Activated CD4-positive, alpha-beta T cell treated with anti-CD3 and anti-CD28 coated beads for 24 hours (primary cell): ENCODE measurements around the gene TUBB2B.

Experiments used
- DNase-seq, 2 donors: peaks; one replicate each; pipeline ENCODE4 v3.0.0-alpha.2; 2020; ENCODE audit warnings: low read depth in 2 of 2

Gene TUBB2B

DNA sequence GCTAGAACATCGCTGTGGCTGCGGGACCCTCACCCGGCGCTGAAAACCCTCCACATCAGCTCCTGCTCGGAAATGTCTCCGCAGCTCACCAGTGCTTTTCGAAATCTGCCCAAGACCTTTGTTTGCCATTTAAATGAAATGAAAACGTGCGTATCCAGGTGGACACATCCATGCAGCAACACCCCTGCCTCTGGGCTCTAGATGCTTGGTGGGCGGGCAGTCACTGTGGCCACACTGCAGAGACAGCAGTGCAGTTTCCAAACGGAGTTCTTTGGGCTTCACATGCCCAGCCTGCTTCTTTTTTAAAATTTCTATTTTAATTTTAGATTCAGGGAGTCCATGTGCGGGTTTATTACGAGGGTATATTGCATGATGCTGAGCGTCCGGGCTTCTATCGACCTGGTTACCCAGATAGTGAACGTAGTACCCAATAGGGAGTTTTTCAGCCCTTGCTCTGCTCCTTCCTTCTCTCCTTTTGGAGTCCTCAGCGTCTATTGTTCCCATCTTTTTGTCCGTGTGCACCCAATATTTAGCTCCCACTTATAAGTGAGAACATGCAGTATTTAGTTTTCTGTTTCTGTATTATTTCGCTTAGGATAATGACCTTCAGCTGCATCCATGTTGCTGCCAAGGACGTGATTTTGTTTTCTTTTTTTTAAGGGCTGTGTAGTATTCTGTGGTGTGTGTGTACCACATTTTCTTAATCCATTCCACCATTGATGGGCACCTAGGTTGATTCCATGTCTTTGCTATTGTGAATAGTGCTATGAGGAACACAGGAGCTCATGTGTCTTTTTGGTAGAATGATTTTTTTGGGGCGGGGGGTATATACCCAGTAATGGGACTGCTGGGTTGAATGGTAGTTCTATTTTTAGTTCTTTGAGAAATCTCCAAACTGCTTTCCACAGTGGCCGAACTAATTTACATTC, 4.8 kb upstream of the TUBB2B start:
- DNase-seq, result no peak

DNA sequence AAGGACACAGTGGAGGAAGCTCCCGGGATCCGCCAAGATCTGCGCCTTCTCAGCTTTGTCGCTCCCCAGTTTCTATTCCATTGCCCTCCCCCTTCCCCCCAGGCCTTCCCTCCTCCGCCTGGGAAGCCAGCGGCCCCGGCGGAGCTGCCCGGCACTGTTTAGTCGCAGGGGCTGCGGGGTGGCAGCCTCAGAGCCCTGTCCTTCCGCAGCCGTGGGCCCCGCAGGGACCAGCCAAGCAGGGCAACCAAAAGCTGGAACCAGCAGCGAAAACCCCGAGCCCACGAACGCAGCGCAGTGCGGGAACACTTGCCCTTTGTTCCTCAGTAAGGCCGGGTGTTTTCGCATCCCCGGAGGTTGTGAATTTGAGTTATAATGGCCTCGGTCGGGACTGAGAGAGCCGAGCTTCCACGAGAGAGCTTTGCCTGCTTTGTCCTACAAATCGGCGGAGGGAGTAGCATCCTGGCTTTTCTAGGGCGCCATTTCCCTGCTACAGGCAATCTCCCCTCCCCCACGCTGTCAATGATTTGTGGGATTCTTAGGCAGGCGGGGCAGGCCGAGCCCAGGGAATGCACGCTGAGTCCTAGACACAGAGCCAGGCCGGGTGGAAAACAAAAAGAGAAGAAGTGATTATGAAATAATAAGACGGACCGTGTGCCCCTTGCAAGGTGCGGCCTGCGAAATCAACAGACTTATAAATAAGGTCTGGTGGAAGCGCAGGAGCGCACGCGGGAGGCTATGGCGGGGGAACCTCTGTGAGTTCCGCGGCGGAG, 4.0 kb upstream of the TUBB2B start:
- no peak for DNase-seq

GRCh38 chr6:3230900-3231246, 3.4 kb upstream of the TUBB2B start:
- no peak for DNase-seq

GRCh38 chr6:3230256-3230882, 2.9 kb upstream of the TUBB2B start:
- no peak for DNase-seq

GRCh38 chr6:3229566-3230178, 2.2 kb upstream of the TUBB2B start:
- no peak for DNase-seq

- no peak for DNase-seq
Measured at GRCh38 chr6:3228771-3229565, 1.5 kb upstream of the TUBB2B start.

- DNase-seq, result no peak
Measured at GRCh38 chr6:3228046-3228671, 706 bp upstream of the TUBB2B start.

GRCh38 chr6:3226481-3227362, 731 bp downstream of the TUBB2B start:
- DNase-seq, result no peak

- DNase-seq, result no peak
Measured at GRCh38 chr6:3226042-3226441, 1.4 kb downstream of the TUBB2B start.

DNA sequence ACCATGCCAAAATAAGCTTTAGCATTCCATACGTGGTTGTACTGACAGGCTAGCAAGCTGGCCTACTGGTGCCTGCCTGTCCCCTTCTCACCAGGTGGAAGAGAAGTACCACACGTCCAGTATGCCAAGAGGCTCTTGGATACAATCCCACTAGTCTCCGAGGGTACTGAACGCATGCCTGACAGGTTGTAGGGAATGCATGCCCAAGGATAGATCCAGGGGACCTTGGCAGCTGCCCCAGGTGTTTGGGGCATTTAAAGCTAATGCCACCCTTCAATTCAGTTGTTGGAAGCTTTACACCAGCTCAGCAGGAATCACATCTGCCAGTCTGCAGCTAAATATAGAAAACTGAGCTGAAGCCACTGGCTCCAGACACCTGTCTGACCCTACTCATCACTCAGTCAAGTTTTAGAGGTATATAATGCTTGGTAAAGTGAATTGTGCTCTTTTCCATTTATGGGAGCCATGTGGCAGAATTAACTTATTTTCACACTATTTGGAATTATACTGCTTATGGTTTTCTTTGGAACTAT, 4.9 kb downstream of the TUBB2B start:
- DNase-seq, result no peak

DNA sequence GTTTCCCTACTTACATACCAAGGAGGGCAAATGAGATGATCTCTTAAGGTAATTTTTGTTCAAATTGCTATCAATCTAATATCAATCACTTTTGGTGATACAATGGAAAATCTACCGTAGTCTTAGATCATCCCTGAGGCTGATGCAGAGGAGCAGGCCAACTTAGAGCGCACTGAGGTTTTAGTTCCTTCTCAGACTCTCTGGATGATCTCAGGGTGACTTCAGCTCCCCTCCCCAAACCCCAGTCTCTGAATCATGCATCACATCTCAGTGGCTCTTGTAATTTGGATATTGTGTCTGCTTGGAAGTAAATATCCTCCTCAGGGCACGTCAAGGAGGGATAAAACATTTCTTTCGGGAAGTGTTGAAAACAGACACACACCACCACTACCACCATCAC, 5.9 kb downstream of the TUBB2B start:
- no peak for DNase-seq

GRCh38 chr6:3220366-3220765, 7.1 kb downstream of the TUBB2B start:
- DNase-seq, result no peak

- no peak for DNase-seq
Measured at GRCh38 chr6:3218266-3218665, 9.2 kb downstream of the TUBB2B start.

- DNase-seq, result no peak
Measured at GRCh38 chr6:3217286-3217685, 10.2 kb downstream of the TUBB2B start.

DNA sequence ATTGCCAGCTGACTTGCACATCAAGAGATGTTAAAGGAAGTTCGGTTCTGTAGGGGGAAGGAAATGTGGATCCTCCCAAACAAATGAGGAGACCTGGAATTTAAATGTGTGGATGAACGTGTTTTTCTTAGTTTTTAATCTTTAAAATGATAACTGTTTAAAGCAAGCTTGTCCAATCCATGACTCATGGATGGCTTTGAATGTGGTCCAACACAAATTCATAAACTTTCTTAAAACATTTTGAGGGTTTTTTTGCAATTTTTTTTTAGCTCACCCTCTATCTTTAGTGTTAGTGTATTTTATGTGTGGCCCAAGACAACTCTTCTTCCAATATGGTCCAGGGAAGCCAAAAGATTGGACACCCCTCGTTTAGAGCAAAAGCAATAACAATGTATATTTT, 12.6 kb downstream of the TUBB2B start:
- no peak for DNase-seq

DNA sequence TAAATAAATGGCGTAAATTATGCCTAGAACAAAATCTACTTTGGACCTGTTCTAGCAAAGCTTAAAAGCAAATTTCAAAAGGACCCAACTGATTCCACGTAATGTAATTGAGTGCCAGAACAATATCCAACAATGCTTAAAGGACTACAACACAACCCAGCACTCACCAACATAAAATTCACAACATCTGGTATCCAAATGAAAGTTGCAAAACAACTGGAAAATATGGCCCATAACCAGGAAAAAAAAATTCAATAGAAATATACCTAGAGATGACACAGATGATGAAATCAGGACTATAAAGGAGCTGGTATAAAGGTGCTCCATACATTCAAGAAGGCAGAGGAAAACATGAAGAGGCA, 14.1 kb downstream of the TUBB2B start:
- no peak for DNase-seq

DNA sequence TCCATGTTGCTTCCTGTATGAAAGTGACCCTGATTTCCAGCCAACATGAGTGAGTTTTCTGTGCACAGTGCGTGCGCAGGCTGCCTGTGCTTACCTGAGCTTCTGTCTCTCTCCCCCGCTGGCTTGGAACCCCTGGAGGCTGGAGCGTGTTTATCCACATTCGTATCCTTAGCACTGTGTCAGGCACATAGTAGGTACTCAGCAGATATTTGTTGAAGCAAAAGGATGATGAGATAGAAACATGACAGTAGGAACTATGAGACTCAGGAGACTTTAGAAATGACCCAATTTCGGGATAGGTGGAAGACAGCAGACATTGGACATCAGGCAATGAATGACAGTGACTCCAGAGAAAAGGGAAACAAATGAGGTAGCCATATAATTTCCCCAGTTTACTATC, 15.2 kb downstream of the TUBB2B start:
- DNase-seq, result no peak

DNA sequence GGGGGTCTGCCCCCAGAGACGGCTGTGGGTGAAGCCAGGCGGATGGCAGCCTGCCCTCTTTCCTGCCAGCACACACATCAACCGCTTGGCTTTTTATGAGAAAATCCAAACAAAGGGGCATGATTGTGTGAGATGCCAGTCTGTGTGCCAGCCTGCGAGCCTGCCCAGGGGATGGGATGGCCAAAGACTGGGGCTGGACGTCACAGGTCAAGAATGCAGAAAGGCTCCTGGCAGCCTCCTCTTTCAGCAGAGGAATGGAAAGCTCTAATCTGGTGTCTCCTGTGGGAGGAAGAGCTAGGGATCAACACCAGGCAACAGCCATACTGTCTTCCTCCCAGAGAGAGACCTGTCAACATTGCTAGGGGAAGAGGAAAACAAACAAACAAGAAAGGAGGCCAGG, 15.8 kb downstream of the TUBB2B start:
- DNase-seq, result no peak

GRCh38 chr6:3210024-3210610, 17.3 kb downstream of the TUBB2B start:
- DNase-seq, result no peak
